CD14-positive monocyte (primary cell): ENCODE results near the gene PCDHA4. TPM values are rescaled to one million over a fixed set of nuclear protein-coding genes. Genes with fewer than 3 reads are reported as not detected.
A peak's percentile ranks its signal among the peaks of the same experiment; 100 is the strongest.
"Not testable (repeated sequence)": the region's sequence is repeated elsewhere in the genome, so short reads cannot be mapped to it uniquely, and the experiment has no call there.

Experiments used
- DNase-seq, 3 donors: peaks; one replicate each; pipeline ENCODE4 v3.0.0-alpha.2; 2011 to 2022
- H2AFZ ChIP-seq: 2 replicates; pipeline ENCODE4 v1.6.0; 2012; ENCODE audit warnings: mild to moderate bottlenecking, low read depth, low read length, inconsistent platforms; ENCODE audit not compliant: insufficient read depth, poor library complexity, severe bottlenecking
- H3K27ac ChIP-seq, 2 donors: 1 replicate in 1 of 2; 2 replicates in 1 of 2; pipeline ENCODE4 v1.5.1; 2012 to 2013; ENCODE audit warnings: low read length in 2 of 2, control low read depth in 1 of 2, inconsistent platforms in 1 of 2, low read depth in 1 of 2, mild to moderate bottlenecking in 1 of 2
- H3K27me3 ChIP-seq, 2 donors: one replicate each; pipeline versions ENCODE4 v1.6.0 to v1.6.1; 2011 to 2013; ENCODE audit warnings: low read length in 2 of 2; ENCODE audit not compliant: control insufficient read depth in 2 of 2, insufficient read depth in 2 of 2
- H3K36me3 ChIP-seq, 2 donors: replicated peaks in 1 of 2; 1 replicate in 1 of 2; 2 replicates in 1 of 2; pipeline versions ENCODE4 v1.5.1 to v1.6.1; 2012 to 2013; ENCODE audit warnings: low read length in 2 of 2, control low read depth in 1 of 2, inconsistent platforms in 1 of 2, mild to moderate bottlenecking in 1 of 2; ENCODE audit not compliant: insufficient read depth in 2 of 2, control insufficient read depth in 1 of 2
- H3K4me1 ChIP-seq, 2 donors: 1 replicate in 1 of 2; 2 replicates in 1 of 2; pipeline versions ENCODE4 v1.5.1 to v1.6.1; 2012 to 2013; ENCODE audit warnings: low read length in 2 of 2, control low read depth in 1 of 2, inconsistent platforms in 1 of 2, mild to moderate bottlenecking in 1 of 2, moderate library complexity in 1 of 2; ENCODE audit not compliant: insufficient read depth in 2 of 2, control insufficient read depth in 1 of 2
- H3K4me2 ChIP-seq: replicated peaks from 2 replicates; pipeline ENCODE3; 2012; ENCODE audit warnings: low read length, moderate library complexity, mild to moderate bottlenecking; ENCODE audit not compliant: poor library complexity, severe bottlenecking; ENCODE audit errors: extremely low read depth
- H3K4me3 ChIP-seq, 3 experiments: fragments of 200-600 bp in 1 of 3; sonication (generic) in 1 of 3; replicated peaks in 1 of 3; 1 replicate in 2 of 3; 2 replicates in 1 of 3; pipeline ENCODE4 v1.5.1; 2011 to 2013; ENCODE audit warnings: low read length in 3 of 3, mild to moderate bottlenecking in 3 of 3, control low read depth in 2 of 3, low read depth in 2 of 3, inconsistent platforms in 1 of 3, moderate library complexity in 1 of 3
- H3K79me2 ChIP-seq: 2 replicates; pipeline ENCODE4 v1.6.0; 2012; ENCODE audit warnings: mild to moderate bottlenecking, control low read depth, inconsistent platforms, low read length, moderate library complexity; ENCODE audit not compliant: insufficient read depth
- H3K9ac ChIP-seq: 2 replicates; pipeline ENCODE4 v1.6.0; 2017; ENCODE audit warnings: low read length, mild to moderate bottlenecking; ENCODE audit not compliant: insufficient read depth, poor library complexity, severe bottlenecking
- H3K9me3 ChIP-seq, 2 donors: replicated peaks in 1 of 2; 1 replicate in 1 of 2; 2 replicates in 1 of 2; pipeline versions ENCODE4 v1.5.1 to v1.6.1; 2012 to 2013; ENCODE audit warnings: low read length in 2 of 2, control low read depth in 1 of 2; ENCODE audit not compliant: control insufficient read depth in 1 of 2, insufficient read depth in 1 of 2
- H4K20me1 ChIP-seq: 2 replicates; pipeline ENCODE4 v1.6.0; 2012; ENCODE audit warnings: mild to moderate bottlenecking, low read length, control low read depth, moderate library complexity; ENCODE audit not compliant: insufficient read depth
- H3K27ac Mint-ChIP-seq, 7 donors: one replicate each; pipeline ENCODE4 v1.8.0; 2020; ENCODE audit warnings: mild to moderate bottlenecking in 7 of 7, mixed read lengths in 7 of 7, moderate library complexity in 6 of 7, inconsistent platforms in 2 of 7
- H3K27me3 Mint-ChIP-seq, 3 donors: one replicate each; pipeline ENCODE4 v1.8.0; 2021 to 2022; ENCODE audit warnings: low read depth in 3 of 3, mild to moderate bottlenecking in 3 of 3, mixed read lengths in 3 of 3, moderate library complexity in 3 of 3, inconsistent platforms in 1 of 3
- H3K36me3 Mint-ChIP-seq, 2 donors: one replicate each; pipeline ENCODE4 v1.8.0; 2020; ENCODE audit warnings: mixed read lengths in 2 of 2, inconsistent platforms in 1 of 2, mild to moderate bottlenecking in 1 of 2
- H3K4me1 Mint-ChIP-seq: one replicate; pipeline ENCODE4 v1.8.0; 2020; ENCODE audit warnings: mild to moderate bottlenecking, mixed read lengths
- H3K4me3 Mint-ChIP-seq, 2 donors: one replicate each; pipeline ENCODE4 v1.8.0; 2020; ENCODE audit warnings: mild to moderate bottlenecking in 2 of 2, mixed read lengths in 2 of 2, moderate library complexity in 1 of 2
- H3K9me3 Mint-ChIP-seq, 7 donors: one replicate each; pipeline ENCODE4 v1.8.0; 2020 to 2022; ENCODE audit warnings: mixed read lengths in 7 of 7, mild to moderate bottlenecking in 6 of 7, moderate library complexity in 6 of 7, inconsistent platforms in 2 of 7
- WGBS: methylation state at CpG from one replicate; pipeline ENCODE4 v1.1.5; 2013; ENCODE audit warnings: missing lambda C conversion rate; ENCODE audit not compliant: insufficient coverage; 5-methylcytosine and 5-hydroxymethylcytosine counted together
- intact Hi-C, 2 donors: fragments of 100-400 bp; cut with micrococcal nuclease; formaldehyde crosslinking; loops; one replicate each; pipeline versions ENCODE4 v1.15.0 to v1.15.1; 2023
- polyA plus RNA-seq, 3 donors: library from polyadenylated mRNA; depleted of rRNA in 1 of 3; unstranded in 2 of 3; stranded (reverse) in 1 of 3; fragments of 300-500 nt in 2 of 3; fragments of >200 nt in 1 of 3; fragmentation: Illumina TruSeq in 2 of 3; gene quantifications; 1 replicate in 2 of 3; 2 replicates in 1 of 3; pipeline ENCODE4 v1.2.3, GENCODE V29; 2012 to 2021
- TF ChIP-seq, protein P1 (sequence below): fragments of 200-600 bp; IDR thresholded peaks from one replicate; pipeline ENCODE4 v1.8.0; 2022; ENCODE audit warnings: antibody characterized with exemption, mild to moderate bottlenecking

The PCDHA4 gene
- polyA plus RNA-seq, 3 donors = not detected

- H3K27ac Mint-ChIP-seq = no peak overlapping the region
- peaks cover 34 to 61% of the 10 kb centered on the region in 2 donors for H3K9me3 ChIP-seq
- peaks cover 0 to 8% of the 10 kb centered on the region in 2 donors for H3K36me3 Mint-ChIP-seq
- TF ChIP-seq, protein P1, sequence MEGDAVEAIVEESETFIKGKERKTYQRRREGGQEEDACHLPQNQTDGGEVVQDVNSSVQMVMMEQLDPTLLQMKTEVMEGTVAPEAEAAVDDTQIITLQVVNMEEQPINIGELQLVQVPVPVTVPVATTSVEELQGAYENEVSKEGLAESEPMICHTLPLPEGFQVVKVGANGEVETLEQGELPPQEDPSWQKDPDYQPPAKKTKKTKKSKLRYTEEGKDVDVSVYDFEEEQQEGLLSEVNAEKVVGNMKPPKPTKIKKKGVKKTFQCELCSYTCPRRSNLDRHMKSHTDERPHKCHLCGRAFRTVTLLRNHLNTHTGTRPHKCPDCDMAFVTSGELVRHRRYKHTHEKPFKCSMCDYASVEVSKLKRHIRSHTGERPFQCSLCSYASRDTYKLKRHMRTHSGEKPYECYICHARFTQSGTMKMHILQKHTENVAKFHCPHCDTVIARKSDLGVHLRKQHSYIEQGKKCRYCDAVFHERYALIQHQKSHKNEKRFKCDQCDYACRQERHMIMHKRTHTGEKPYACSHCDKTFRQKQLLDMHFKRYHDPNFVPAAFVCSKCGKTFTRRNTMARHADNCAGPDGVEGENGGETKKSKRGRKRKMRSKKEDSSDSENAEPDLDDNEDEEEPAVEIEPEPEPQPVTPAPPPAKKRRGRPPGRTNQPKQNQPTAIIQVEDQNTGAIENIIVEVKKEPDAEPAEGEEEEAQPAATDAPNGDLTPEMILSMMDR = no peak
- no peaks in the 10 kb centered on the region for H3K4me1 ChIP-seq
- WGBS = 31% methylated on average over 9 of the region's 16 CpGs
- no peak overlapping the region for H3K4me2 ChIP-seq
- peaks cover 5 to 21% (median 21%) of the 10 kb centered on the region in 3 donors for H3K27me3 Mint-ChIP-seq
- peak overlapping the region; percentile 21 for H2AFZ ChIP-seq
- no peak for DNase-seq
- H3K27me3 ChIP-seq = peaks cover 0 to 26% of the 10 kb centered on the region in 2 donors
- no peak overlapping the region for H3K4me3 Mint-ChIP-seq
- intact Hi-C loops = no loop called here
- no peaks in the 10 kb centered on the region for H3K4me1 Mint-ChIP-seq
- no peaks in the 10 kb centered on the region for H4K20me1 ChIP-seq
- peak overlapping the region in 1 of 3 experiments; percentile 23 for H3K4me3 ChIP-seq
- peaks cover 30 to 62% (median 51%) of the 10 kb centered on the region in 7 donors for H3K9me3 Mint-ChIP-seq
- no peak overlapping the region for H3K27ac ChIP-seq
- no peak overlapping the region for H3K9ac ChIP-seq
- H3K79me2 ChIP-seq = no peaks in the 10 kb centered on the region
- no peaks in the 10 kb centered on the region for H3K36me3 ChIP-seq
Observed at GRCh38 chr5:140801494-140801841, 5.4 kb upstream of the PCDHA4 start.

DNA sequence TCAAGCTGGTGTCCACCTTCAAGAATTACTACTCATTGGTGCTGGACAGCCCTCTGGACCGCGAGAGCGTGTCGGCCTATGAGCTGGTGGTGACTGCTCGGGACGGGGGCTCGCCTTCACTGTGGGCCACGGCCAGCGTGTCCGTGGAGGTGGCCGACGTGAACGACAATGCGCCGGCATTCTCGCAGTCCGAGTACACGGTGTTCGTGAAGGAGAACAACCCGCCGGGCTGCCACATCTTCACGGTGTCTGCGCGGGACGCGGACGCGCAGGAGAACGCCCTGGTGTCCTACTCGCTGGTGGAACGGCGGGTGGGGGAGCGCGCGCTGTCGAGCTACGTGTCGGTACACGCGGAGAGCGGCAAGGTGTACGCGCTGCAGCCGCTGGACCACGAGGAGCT lies 4.5 kb upstream of the PCDHA4 start:
- H3K4me1 Mint-ChIP-seq, DNase-seq, H3K4me2 ChIP-seq, H3K27ac ChIP-seq, H3K79me2 ChIP-seq, H3K9ac ChIP-seq, H3K36me3 ChIP-seq, H3K27ac Mint-ChIP-seq, H4K20me1 ChIP-seq, H2AFZ ChIP-seq, H3K4me1 ChIP-seq, H3K4me3 ChIP-seq, intact Hi-C loops: not testable (repeated sequence)
- H3K9me3 ChIP-seq = peaks cover 31 to 59% of the 10 kb centered on the region in 2 donors
- peaks cover 31 to 62% (median 49%) of the 10 kb centered on the region in 7 donors for H3K9me3 Mint-ChIP-seq
- peaks cover 5 to 25% (median 23%) of the 10 kb centered on the region in 3 donors for H3K27me3 Mint-ChIP-seq
- peaks cover 0 to 33% of the 10 kb centered on the region in 2 donors for H3K27me3 ChIP-seq
- peaks cover 0 to 12% of the 10 kb centered on the region in 2 donors for H3K36me3 Mint-ChIP-seq
- WGBS = 46% methylated on average over 45 of the region's 45 CpGs
- peak overlapping the region in 1 of 2 donors; percentile 55 for H3K4me3 Mint-ChIP-seq
